Measurements from ENCODE around the gene CNNM4.
"Not testable (repeated sequence)": the region's sequence is repeated elsewhere in the genome, so short reads cannot be mapped to it uniquely, and the experiment has no call there.

Gene CNNM4

GRCh38 chr2:96795076-96795475 lies 34.4 kb downstream of the CNNM4 start:
- DNase-seq, result no peak

- not testable (repeated sequence) for DNase-seq
Observed at GRCh38 chr2:96796497-96796896, 35.8 kb downstream of the CNNM4 start.

GRCh38 chr2:96797066-96797625 lies 36.4 kb downstream of the CNNM4 start:
- DNase-seq, result no peak

GRCh38 chr2:96798733-96799622 lies 38.3 kb downstream of the CNNM4 start:
- peak in 2 of 3 experiments; percentile 26 to 61 for DNase-seq

GRCh38 chr2:96799623-96799935 lies 38.9 kb downstream of the CNNM4 start:
- no peak for DNase-seq

GRCh38 chr2:96800061-96801004 lies 39.6 kb downstream of the CNNM4 start:
- DNase-seq, result no peak

GRCh38 chr2:96801005-96801785 lies 40.5 kb downstream of the CNNM4 start:
- peak; percentile 33 to 65 (median 45) for DNase-seq

- no peak for DNase-seq
Observed at GRCh38 chr2:96801786-96802595, 41.3 kb downstream of the CNNM4 start.

GRCh38 chr2:96802721-96803120 lies 42.0 kb downstream of the CNNM4 start:
- no peak for DNase-seq

- DNase-seq, result no peak
Observed at GRCh38 chr2:96804986-96805385, 44.3 kb downstream of the CNNM4 start.

- DNase-seq, result not testable (repeated sequence)
Observed at GRCh38 chr2:96805946-96806345, 45.2 kb downstream of the CNNM4 start.

- no peak for DNase-seq
Observed at GRCh38 chr2:96806468-96807126, 45.9 kb downstream of the CNNM4 start.

GRCh38 chr2:96807127-96807471 lies 46.4 kb downstream of the CNNM4 start:
- DNase-seq, result no peak

- DNase-seq, result no peak
Observed at GRCh38 chr2:96808176-96808837, 47.6 kb downstream of the CNNM4 start.

- no peak for DNase-seq
Observed at GRCh38 chr2:96809216-96809882, 48.6 kb downstream of the CNNM4 start.

GRCh38 chr2:96809951-96810782 lies 49.5 kb downstream of the CNNM4 start:
- no peak for DNase-seq

GRCh38 chr2:96810783-96811192 lies 50.1 kb downstream of the CNNM4 start:
- DNase-seq, result no peak

GRCh38 chr2:96811917-96812316 lies 51.2 kb downstream of the CNNM4 start:
- DNase-seq, result no peak

- no peak for DNase-seq
Observed at GRCh38 chr2:96813656-96814055, 53.0 kb downstream of the CNNM4 start.
